ENCODE data around the gene ZNF438.

Gene ZNF438

DNA sequence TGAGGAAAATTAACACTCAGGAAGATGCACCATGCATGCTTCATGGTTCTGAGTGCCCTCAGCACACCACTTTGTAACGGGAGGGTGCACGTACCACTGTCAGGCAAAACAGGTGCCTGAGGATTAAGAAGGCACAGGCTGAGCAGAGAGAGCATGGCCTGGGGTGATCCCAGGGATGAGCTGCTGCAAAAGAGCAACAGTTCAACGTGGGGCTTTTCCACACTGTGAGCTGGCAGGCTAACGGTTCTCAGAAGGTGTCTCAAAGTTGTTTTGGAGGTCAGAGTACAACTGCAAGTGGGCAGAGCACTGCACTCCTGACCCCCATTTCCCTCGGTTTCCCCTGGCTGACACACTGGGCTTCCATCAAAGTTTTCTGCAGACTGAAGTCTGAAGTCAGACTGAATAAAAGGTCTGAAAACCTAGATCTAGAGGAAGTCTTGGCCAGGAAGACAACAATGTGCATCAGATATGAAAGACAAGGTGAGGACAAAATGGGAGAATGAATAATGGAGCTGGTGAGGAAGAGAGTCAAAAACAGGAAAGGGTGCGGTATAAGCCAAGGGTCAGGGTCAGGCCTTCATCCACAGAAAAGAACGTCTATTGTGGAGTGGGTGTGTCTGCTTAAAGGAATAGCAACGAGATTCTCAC is 20.5 kb downstream of the ZNF438 start:
- no peak for DNase-seq

DNA sequence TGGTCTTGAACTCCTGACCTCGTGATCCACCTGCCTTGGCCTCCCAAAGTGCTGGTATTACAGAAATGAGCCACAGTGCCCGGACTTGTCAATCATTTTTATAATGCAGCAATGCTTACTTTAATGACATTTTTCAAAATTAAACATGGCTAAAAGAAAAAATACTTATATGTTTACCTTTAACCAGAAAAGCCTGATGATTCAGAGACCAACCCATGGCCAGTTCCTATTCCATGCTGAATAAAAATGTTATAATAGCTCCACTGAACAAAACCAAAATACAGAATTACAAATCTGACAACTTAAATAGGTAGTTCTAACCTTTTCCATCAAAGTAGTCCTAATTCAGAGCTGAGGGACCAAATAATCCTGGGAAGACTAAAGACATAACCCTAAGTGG is 21.6 kb downstream of the ZNF438 start:
- no peak for DNase-seq

DNA sequence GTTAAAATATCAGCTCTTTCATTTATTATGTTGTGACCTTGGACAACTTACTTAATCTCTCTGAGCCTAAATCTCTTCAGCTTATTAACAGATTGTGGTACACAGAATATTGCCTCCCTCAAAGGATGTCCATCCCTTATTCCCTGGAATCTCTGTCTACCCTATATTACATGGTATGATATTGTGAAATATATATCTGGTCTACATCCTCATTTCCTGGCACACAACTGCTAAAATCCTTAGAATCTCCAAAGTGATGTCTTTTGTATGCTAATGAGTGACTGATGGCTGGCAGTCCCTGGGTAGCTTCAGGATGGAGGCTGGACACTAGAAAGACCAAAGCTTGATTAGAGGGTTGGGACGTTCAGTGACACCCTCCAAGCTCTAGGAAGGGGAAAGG is 25.8 kb downstream of the ZNF438 start:
- DNase-seq, result no peak

DNA sequence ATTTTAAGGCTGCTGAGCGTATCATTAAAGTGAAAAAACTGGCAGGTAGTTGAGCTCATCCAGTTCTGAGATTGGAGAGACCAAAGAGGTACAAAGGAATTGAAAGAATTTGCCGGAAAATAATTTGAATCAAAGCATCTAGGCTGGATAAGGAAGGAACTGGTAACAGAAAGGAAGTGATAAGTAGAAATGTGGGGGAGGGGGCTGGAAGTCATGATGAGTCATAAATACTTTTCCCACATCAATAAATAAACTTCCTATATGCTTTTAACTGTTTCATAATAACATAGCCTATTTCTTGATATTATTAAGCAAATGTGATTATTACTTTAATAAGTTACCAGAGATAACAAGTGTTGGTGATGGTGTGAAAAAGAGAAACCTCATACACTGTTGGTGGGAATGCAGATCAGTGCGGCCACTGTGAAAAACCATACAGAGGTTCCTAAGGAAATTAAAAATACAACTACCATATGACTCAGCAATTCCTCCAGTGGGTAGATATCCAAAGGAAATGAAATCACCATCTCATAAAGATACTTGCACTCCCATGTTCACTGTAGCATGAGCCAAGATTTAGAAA is 27.0 kb downstream of the ZNF438 start:
- DNase-seq, result no peak

DNA sequence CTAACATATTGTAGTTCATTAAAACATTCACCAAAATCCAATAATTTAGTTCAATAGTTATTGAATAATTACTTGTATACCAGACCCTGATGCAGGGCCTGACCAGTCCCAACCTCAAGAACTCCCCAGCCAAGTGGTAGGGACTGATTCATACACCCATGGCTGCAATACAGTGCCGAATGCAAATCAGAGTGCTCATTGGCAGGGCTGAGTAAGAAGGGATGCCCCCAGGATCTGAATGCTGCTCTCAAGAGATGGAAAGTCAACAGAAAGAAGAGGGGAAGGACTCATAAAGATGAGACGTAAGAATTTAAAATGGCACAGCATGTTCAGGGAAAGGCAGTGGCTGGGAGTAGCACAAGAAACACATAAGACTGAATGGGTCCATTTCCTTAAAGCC is 29.9 kb downstream of the ZNF438 start:
- no peak for DNase-seq

DNA sequence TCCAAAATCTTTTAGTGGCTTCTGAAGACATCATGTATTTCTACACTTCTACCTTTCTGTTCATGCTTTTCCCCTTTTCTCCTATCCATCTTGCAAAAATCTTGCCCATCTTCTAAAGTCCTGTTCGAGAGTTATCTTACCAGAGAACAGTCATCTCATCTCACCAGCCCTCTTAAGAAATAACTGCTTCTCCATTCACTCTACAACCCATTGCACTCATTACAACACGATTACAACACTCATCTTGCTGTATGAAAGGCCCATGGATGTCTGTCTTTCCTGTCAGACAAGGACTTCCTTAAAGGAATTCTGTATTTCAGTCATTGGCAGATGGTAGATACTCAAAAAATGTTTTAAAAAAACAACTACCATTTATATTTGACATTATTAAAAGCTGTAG is 30.8 kb downstream of the ZNF438 start:
- DNase-seq, result no peak

DNA sequence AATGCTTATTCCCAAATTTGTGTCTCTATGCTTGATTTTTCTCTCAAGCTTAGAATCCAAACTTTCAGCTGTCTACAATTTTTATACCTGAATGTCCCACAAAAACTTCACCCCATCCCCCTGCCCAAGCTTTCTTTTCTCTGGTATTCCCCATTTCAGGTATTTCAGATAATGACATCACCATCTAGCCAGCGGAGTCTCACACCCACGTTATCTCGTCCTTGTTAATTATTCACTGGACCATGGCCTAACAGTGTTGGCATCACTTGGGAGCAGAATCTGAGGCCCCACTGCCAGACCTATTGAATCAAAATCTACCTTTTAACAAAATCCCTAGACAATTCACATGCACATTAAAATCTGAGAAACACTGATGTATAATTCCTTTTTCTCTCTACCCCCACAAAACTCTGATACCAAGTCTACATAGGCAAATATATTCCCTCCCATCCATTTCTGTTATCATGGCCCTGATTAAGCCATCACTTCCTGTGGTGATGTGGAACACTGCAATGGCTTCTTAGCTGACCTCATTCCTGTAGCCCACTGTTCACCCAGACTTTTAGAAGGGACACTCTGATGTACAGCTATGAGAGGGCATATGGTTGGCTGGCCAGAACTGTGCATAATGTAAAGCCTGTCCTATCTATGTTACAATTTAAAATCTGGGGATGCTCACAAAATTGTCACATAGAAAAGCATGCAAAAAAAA is 31.4 kb downstream of the ZNF438 start:
- DNase-seq, result no peak

DNA sequence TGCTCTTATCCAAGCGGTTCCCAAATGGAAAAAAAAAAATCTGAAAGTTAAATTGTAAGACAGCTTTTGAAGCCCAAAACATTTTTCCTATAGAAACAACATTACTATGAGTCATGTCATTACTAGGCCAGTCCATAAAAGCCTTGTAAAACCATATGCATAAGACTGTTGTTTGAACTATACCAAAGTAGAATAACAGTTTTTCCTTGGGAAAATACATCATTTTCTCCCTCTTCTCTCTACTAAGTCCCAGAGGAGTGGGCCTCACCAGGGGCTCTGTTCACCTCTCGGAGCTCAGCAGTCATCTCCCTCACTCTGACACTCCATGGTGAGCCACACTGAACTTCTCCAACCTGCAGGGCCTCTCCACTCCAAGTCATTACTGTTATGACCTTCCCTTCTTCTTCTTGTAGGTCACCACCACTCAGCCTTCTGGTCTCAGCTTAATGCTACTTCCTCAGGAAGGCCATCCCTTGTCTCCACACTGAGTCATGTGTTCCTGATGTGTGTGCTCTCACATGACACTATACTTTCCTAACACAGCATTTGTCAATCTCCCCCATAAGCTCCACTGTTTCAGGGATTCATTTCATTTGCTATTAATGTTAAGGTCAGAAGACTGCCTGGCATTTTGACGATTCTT is 32.5 kb downstream of the ZNF438 start:
- no peak for DNase-seq

DNA sequence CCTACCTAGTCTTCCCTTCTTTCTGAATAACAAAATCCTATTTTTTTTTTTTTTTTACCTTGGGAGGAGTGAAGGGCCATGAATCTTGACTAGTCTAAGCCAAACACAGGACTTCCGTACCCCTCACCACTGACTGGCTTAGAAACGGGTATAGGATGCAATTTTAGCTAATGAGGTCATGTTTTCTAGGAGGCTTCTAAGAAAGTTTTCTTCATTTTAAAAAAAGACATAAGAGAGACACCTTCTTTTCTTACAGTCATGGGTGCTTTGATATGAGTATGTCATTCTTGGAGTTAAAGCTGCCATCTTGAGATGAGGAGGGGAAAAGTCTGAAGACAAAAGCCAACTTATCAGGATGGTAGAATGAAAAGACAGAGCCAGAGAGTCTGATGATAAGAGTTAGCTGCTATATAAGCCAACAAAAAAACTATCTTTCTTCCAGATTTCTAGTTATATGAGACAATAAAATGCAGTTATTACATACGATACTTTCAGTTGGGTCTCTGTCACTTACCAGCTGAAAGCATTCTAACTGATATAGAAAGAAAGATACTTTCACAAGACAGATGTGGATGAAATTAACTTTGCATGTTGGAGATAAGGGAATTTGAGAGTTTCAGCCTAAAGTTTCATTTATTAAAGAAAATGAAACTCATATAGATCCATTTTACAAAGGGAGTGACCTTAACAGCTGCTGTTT is 34.0 kb downstream of the ZNF438 start:
- DNase-seq, result no peak

DNA sequence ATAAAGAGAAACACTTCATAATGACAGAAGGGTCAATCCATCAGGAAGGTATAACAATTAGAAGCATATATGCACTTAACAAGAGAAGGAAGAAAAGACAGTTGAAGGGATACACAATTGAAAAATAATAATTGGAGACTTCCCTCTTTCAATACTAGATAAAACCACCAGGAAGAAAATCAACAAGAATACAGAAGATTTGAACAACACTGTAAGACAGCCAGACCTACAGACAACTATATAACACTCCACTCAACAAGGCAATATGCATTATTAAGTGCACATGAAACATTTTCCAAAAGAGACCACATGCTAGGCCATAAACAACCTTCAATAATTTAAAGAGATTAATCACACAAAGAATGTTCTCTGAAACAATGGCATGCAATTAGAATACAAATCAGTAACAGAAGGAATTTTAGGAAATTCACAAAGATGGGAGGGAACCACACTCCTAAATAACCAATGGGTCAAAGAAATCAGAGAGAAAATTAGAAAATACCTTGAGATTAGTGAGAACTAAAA is 35.1 kb downstream of the ZNF438 start:
- no peak for DNase-seq

DNA sequence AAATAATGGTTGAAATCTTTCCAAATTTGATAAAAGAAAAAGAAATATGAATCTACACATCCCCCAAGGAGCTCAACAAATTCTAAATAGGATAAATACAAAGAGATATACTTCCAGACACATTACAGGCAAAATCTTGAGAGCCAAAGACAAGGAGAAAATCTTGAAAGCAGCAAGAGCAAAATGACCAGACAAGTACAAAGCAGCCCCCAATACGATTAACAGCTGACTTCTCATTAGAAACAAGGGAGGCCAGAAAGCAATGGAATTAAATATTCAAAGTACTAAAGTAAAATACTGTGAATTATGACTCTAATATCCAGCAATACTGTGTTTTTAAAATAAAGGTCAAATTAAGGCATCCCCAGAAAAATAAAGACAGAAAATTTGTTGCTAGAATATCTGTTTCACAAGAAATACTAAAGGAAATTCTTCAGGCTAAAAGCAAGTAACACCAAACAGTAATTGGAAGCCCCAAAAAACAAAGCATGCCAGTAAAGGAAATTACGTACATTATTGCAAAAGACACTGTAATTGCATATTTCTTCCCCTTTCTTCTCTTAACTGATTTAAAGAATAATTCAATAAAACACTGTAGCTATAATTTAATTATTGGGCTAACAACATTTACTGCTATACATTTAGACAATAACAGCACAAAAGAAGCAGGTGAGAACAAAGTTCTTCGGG is 36.4 kb downstream of the ZNF438 start:
- DNase-seq, result no peak

DNA sequence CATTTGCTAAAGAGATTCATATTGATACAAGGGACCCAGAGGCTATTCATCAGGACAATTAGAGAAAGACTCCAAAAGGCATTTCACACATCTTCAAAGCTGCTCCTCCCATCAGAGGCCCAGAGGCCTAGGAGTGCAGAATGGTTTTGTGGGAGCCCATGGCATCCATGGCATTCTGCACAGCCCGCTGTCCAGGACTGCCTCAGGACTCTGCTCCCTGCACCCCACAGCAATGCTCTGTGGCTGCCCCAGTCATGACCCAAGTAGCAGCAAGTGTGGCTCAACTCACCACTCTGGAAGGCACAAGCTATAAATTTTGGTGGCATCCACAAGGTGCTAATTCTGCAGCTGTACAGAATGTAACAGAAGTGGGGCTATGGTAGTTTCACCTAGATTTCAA is 38.5 kb downstream of the ZNF438 start:
- DNase-seq, result no peak

DNA sequence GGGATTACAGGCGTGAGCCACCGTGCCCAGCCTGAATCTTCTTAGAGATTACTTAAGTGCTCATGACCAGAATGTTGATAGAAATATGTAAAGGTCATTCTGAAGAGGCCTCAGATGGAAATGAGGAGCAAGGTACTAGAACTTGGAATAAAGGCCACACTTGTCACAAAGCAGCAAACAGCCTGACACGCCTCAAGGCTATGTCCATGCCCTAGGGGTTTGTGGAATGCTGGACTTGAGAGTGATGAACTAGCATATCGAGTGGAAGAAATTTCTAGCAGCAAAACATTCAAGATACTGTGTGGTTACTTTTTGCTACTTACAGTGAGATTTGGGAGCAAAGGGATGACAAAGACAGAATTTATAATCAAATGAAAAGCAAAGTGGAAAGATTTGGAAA is 39.0 kb downstream of the ZNF438 start:
- no peak for DNase-seq

DNA sequence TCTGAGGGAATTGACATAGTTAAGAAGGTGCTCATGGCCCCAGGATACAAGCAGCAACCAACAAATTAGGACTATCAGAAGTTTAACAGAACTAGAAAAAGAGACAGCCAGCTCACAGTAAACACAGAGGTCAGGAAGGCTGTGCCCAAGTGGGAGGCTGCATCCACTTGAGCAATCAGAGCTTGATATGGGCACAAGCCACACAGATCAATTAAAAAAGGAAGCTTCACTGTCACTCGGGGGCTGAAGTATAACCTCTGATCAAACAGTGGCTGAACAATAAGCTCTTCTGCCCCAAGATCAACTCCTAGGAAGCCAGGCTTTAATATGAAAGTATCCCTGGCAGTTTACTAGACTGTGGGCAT is 40.0 kb downstream of the ZNF438 start:
- DNase-seq, result no peak

DNA sequence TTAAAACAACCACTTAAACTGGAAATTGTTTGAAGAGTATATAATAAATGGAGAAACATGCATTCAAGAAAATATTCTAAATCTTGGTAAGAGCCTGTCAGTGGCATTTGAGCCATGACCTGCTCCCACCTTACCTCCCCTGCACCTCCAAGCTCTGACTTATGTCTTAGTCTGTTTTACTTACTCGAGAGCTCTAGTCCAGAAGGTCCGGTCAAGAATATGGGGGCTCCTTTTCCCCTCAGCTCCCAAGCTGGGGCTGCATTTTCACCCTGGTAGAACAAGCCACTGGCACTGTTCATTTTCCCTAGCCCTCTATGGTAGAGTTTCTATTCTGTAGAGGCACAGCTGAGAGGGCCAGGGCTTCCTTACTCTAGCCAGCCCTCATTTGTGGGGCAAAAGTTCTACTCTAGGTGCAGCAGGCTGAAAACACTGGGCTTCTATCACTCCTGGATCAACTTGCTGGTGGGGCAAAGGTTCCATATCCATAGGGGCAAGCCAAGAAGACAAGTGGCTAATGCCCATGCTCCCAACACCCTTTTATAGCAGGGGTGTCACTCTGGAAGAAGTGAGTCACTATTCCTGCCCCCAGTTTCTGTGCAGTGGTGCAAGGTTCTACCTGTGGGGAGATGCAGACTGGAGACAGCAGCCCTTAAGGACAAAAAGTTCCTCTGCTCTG is 40.6 kb downstream of the ZNF438 start:
- no peak for DNase-seq

DNA sequence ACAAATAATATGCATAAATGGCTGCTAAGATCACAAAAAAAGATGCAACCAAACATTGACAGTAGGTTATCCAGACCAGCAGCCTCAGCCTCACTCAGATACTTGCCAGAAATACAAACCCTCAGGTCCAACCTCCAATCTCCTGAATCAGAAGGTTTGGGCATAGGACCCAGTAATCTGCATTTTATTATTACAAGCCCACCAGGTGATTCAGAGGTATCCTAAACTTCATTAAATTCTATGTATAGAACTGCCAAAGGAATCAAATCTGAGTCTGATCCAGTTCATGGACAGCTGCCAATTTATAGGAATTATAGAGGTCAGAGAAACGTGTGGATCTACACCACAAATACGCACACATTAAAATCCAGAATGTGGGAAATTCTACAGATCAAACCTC is 41.3 kb downstream of the ZNF438 start:
- no peak for DNase-seq

DNA sequence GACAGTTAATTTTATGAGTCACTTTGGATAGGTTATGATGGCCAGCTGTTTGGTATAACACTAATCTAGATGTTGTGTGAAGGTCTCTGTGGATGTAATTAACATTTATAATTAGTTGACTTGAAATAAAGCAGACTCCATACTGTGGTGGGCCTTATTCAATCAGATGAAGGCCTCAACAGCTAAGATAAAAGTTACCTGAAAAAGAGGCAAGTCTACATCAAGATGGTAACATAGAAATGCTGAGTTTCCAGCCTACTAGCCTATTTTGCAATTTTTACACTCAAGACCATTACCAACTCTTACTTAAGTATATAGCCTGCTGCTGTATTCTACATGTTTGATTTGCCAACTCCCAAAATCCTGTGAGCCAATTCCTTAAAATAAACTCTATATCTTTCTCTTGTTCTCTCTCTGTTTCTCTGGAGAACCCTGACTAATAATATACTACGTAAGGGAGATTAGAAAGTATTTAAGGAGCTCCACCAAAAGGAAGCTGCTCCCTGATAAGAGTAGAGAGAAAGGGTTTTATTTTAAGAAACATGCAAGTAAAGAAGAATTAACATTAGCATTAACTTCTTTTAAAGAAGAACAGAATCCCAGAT is 42.7 kb downstream of the ZNF438 start:
- no peak for DNase-seq

DNA sequence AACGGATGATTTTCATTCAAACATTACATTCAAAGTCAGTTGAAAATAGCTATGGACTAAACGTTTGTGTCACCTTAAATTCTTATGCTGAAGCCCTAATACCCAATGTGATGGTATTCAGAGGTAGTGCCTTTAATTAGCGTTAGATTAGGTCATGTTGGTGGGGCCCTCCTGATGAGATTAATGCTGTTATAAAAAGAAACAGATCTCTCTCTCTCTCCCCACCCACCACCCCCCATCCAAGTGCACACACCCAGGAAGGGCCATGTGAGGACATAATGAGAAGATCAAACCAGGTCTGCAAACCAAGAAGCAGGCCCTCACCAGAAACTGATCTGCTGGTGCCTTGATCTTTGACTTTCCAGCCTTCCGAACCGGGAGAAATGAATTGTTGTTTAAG is 44.2 kb downstream of the ZNF438 start:
- no peak for DNase-seq

DNA sequence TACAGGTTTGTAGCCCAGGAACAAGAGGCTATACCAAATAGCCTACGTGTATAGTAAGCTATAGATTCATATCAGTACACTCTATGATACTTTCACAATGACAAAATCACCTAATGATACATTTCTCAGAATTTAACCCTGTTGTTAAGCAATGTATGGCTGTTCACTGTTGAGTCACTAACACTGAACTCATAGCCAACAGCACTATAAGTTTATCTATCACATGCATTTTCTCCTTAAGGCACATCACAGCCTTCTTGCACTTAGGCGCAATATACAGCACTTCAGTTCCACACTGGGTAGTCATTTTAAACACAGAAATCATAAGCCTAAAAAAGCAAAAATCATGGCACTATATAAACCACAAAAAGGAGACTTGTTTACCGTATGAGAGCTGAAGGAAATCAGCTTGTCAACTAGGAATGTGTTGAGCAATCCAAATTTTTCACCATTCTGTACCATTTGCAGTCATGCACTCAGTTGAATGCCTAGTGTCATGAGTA is 45.6 kb downstream of the ZNF438 start:
- no peak for DNase-seq

DNA sequence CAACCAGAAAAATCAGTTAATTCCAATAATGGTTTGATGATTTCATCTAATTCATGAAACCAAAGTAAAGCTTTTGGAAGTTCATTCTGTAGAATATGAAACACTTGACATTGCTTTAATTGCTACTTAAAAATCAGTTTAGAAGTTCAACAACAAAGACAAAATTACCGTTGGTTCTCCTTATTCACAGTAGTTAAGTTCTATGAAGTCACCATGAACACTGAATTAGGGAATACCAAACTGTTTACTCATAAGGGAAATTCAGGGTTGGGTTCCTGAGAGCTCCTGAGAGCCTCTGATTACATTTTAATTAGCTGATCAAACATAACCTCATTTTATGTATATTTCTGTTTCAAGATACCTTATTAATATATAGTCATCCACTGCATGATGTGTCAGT is 46.2 kb downstream of the ZNF438 start:
- DNase-seq, result no peak

DNA sequence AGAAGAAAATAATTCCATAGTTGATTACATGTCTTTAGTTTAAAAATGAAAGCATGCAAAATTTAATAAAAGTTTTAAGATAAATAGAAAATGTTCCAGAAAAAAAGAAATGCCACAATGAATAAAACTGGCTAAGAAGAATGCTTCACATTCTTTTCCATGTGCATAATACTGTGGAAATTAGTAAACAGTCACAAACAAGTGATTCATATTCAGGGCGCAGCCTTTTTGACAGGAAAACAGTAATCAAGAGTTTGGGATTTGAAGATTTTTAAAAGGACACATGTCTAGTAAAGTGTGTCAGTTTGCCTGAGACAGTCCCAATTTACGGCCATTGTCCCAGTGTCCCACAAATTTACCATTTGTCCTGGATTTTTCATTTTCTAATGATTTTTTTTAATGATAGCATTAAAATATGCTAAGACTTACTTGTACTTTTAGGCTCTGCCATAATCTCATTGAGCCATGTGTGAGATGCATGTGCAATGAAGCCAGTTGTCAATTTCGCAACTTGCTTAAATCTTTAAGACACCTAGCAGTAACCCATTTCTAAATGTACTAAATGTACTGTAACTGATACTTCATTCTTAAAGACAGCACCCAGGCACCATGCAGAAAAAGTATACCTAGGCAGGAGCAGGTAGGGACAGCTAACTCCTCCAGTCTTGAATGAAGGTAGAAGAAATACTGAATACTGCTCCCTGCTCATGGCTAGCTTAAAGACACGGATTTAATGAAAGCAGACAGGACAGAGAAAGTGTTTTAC is 46.9 kb downstream of the ZNF438 start:
- DNase-seq, result no peak

Data from NCI-H2171 treated with DMSO at 0.1 percent for 48 hours (cell line).